Esophagus (tissue), 2 donors: Measurements from ENCODE around the gene DCANP1. TPM values are rescaled to one million over a fixed set of nuclear protein-coding genes. Genes with fewer than 3 reads are reported as not detected.

Experiments
- H3K27ac ChIP-seq, 2 donors: one replicate each; pipeline ENCODE4 v1.5.1; 2013; ENCODE audit warnings: low read depth in 2 of 2, mild to moderate bottlenecking in 2 of 2, inconsistent platforms in 1 of 2, low read length in 1 of 2, moderate library complexity in 1 of 2
- H3K27me3 ChIP-seq, 2 donors: one replicate each; pipeline ENCODE4 v1.6.1; 2013; ENCODE audit warnings: low read length in 2 of 2, control low read depth in 1 of 2, mild to moderate bottlenecking in 1 of 2; ENCODE audit not compliant: insufficient read depth in 2 of 2, control insufficient read depth in 1 of 2
- H3K36me3 ChIP-seq, 2 donors: one replicate each; pipeline ENCODE4 v1.6.1; 2013; ENCODE audit warnings: low read length in 1 of 2; ENCODE audit not compliant: control insufficient read depth in 2 of 2, insufficient read depth in 2 of 2
- H3K4me1 ChIP-seq, 2 donors: one replicate each; pipeline ENCODE4 v1.6.1; 2013; ENCODE audit warnings: low read length in 1 of 2; ENCODE audit not compliant: control insufficient read depth in 2 of 2, insufficient read depth in 2 of 2
- H3K4me3 ChIP-seq, 2 donors: one replicate each; pipeline ENCODE4 v1.5.1; 2013; ENCODE audit warnings: low read length in 2 of 2, mild to moderate bottlenecking in 2 of 2, low read depth in 1 of 2, moderate library complexity in 1 of 2
- H3K9me3 ChIP-seq, 2 donors: one replicate each; pipeline ENCODE4 v1.6.1; 2013; ENCODE audit warnings: mild to moderate bottlenecking in 2 of 2, low read depth in 1 of 2, low read length in 1 of 2, moderate library complexity in 1 of 2; ENCODE audit not compliant: control insufficient read depth in 2 of 2, insufficient read depth in 1 of 2
- WGBS, 2 donors: extraction: QIAGEN DNeasy Blood & Tissue Kit; methylation state at CpG; one replicate each; pipeline ENCODE4 v1.1.7; 2013; 5-methylcytosine and 5-hydroxymethylcytosine counted together
- polyA plus RNA-seq, 2 donors: library from polyadenylated mRNA; stranded (reverse); fragments of 200-250 nt; gene quantifications; one replicate each; pipeline ENCODE4 v1.2.3, GENCODE V29; 2013
- donor health status: healthy with polysubstance abuse.
- donor health status: Bipolar disorder and iron deficiency.

DCANP1 gene
- polyA plus RNA-seq, 2 donors, result 0.04 to 0.20 TPM

DNA sequence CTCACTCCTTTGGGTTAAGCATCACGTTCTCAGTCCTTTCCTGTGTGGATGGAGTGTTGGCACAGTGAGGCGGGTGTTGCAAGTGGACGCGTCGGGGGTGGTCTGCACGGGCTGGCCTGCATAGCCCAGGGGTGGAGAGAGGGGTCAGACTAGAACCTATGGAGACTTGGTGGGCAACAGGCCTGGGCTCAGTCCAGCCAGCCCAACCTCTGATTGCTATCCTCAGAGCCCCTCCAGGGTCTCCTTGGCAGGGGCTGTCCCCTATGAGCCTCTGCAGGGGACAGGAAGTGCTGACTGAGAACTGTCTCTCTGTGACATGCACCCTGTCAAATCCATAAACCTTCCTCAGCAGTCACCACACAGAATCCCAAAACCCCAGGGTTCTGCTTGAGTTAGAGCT, 2.3 kb downstream of the DCANP1 start:
- WGBS, 2 donors, result 87 to 92% methylated on average over 6 of the region's 6 CpGs
- H3K4me1 ChIP-seq, result peaks cover 0 to 2% of the 10 kb centered on the region in 2 donors
- no peaks in the 10 kb centered on the region for H3K27me3 ChIP-seq
- H3K36me3 ChIP-seq, result no peaks in the 10 kb centered on the region
- no peaks in the 10 kb centered on the region for H3K9me3 ChIP-seq
- H3K4me3 ChIP-seq, result no peak overlapping the region
- no peak overlapping the region for H3K27ac ChIP-seq

DNA sequence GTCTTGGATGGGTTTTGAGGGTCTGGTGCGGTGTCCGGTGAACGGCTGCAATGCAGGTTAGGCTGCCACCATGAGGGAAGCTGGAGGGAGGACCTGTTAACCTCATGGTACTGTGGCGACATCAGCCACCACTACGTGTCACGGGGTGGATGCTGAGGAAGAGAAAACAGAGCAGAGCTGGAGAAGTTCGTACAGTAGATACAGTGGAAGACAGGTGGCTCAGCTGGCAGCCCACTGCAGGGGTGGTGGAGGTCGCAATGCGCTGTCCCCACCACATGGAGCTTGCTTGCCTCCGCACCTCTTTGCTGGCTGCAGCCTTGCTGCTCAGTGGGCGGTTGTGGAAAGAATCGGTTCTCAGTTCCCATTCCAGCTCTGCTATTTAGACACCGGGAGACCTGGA, 2.8 kb downstream of the DCANP1 start:
- WGBS, 2 donors, result 85 to 89% methylated on average over 13 of the region's 13 CpGs
- Histone ChIP-seq H3K36me3 (no peaks in the 10 kb centered on the region), H3K9me3 (no peaks in the 10 kb centered on the region), H3K4me3 (no peak overlapping the region), H3K27ac (no peak overlapping the region), H3K27me3 (no peaks in the 10 kb centered on the region), H3K4me1 (peaks cover 0 to 2% of the 10 kb centered on the region in 2 donors)

DNA sequence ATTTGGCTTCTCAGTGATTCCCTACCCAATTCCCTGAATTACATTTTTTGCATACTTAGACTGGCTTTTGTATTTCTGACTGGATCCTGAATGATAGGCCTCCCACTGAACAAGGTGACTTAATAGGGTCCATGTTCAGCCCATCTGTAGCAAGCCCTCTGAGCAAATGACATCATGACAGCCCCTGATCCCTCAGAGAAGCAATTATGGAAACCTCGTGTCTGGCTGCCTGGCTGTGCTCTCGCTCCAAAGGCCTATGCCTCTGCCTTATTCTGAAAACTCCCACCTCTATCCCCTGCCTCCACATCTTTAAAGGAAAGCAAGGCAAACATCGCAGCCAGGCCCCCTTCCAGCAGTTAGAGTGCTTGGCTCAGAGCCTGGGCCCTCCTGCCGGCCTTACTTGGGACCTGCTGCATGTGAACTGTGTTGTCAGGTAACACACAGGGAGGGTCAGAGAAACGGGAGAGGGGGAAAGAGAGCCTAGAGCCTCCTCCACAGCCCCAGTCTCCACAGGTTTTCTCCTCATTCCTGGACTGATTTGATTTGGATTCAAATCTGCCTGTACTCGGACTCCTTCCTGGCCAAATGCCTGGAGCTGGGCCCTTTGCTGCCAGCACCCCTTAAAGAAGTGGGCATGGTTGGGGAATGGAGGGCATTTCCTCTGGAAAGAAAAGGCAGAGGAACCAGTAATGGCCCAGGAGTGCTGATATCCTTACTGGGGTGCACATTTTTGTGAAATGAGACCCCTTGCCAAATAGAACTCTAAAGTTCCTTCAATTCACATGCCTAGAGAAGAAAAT, 3.8 kb downstream of the DCANP1 start:
- Histone ChIP-seq H3K9me3 (no peaks in the 10 kb centered on the region), H3K27me3 (no peaks in the 10 kb centered on the region), H3K4me3 (no peak overlapping the region), H3K4me1 (peaks cover 0 to 2% of the 10 kb centered on the region in 2 donors), H3K36me3 (no peaks in the 10 kb centered on the region), H3K27ac (no peak overlapping the region)
- 58% methylated on average over 6 of the region's 6 CpGs for WGBS, 2 donors

- WGBS, 2 donors, result 80 to 84% methylated on average over 8 of the region's 8 CpGs
- H3K9me3 ChIP-seq, result no peaks in the 10 kb centered on the region
- H3K36me3 ChIP-seq, result no peaks in the 10 kb centered on the region
- peaks cover 0 to 2% of the 10 kb centered on the region in 2 donors for H3K4me1 ChIP-seq
- H3K27ac ChIP-seq, result no peak overlapping the region
- no peaks in the 10 kb centered on the region for H3K27me3 ChIP-seq
- no peak overlapping the region for H3K4me3 ChIP-seq
Measured at GRCh38 chr5:135442431-135443160, 4.6 kb downstream of the DCANP1 start.

GRCh38 chr5:135441919-135442318, 5.2 kb downstream of the DCANP1 start:
- WGBS, 2 donors, result 56 to 65% methylated on average over 4 of the region's 4 CpGs
- no peaks in the 10 kb centered on the region for H3K27me3 ChIP-seq
- H3K36me3 ChIP-seq, result no peaks in the 10 kb centered on the region
- peaks cover 0 to 2% of the 10 kb centered on the region in 2 donors for H3K4me1 ChIP-seq
- H3K4me3 ChIP-seq, result no peak overlapping the region
- H3K27ac ChIP-seq, result no peak overlapping the region
- H3K9me3 ChIP-seq, result no peaks in the 10 kb centered on the region

- no peaks in the 10 kb centered on the region for H3K9me3 ChIP-seq
- no peaks in the 10 kb centered on the region for H3K36me3 ChIP-seq
- H3K27me3 ChIP-seq, result peaks cover 0 to 2% of the 10 kb centered on the region in 2 donors
- no peak overlapping the region for H3K27ac ChIP-seq
- H3K4me3 ChIP-seq, result no peak overlapping the region
- H3K4me1 ChIP-seq, result peaks cover 0 to 2% of the 10 kb centered on the region in 2 donors
- WGBS, 2 donors, result 53% methylated on average over 11 of the region's 11 CpGs
Measured at GRCh38 chr5:135441350-135441831, 5.8 kb downstream of the DCANP1 start.

DNA sequence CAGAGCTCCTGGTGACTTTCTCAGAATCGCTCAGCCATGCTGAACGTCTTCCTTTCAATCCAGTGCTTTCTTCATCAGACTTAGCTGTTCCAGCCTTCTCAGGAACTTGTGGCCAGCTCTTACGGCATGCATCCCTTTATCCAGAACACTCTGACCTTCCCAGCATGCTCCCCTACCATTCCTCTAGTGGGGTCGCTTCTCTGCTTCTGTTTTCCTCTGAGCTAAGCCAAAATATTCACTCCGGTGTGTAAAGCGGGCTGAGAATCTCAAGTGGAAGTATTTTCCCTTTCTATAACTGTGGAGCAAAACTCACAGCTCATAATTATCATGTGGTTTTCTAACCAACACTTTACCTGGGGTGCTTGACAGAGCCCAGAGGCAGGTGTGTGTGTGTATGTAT, 6.2 kb downstream of the DCANP1 start:
- Histone ChIP-seq H3K9me3 (no peaks in the 10 kb centered on the region), H3K27ac (no peak overlapping the region), H3K4me3 (no peak overlapping the region), H3K27me3 (peaks cover 0 to 2% of the 10 kb centered on the region in 2 donors), H3K36me3 (no peaks in the 10 kb centered on the region), H3K4me1 (peaks cover 0 to 2% of the 10 kb centered on the region in 2 donors)
- WGBS, 2 donors, result 72 to 77% methylated on average over 6 of the region's 6 CpGs

DNA sequence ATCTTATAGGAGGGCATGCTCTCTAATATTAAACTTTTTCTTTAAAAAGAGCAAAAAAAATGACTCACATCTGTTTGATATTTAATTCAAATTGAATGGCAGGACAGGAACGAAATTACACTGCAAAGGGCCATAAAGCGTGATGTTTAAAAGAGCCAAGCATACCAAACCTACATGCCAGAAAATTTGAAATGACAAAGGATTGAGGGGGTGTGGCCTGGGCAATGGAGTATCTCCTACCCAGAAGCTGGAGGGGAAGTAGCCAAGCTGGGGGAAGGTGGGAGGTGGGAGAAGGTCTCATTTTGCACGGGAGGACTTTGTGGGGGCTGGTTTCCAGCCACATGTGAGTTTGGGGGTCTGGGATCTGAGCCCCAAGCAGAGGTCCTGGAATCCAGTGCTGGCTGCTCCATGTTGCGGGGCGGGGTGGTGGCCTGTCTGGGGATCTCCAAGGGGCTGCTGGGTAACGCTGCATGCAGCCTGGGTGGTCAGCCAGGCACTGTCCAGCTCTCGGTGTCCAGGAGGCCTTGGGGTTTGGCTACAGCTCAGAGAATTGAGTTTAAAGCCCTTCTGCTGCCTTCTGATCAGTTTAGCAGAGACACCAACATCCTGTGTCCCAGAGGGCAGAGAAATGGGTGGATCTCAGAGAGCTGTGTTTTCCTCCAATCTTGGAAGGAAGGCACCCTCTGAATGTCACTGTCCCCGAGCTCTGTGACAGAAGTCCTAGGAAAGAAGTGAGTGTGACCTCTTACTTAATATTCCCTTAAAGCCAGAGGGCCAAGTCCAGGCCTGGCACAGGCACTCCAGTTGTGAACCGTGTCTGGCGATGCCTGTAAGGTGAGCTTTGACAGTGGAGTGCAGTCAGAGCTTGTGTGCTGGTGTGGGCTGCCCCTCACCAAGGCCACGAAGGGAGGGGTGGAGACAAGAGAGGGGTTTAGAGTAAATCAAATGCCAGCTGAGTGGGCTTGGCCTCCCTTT, 7.6 kb downstream of the DCANP1 start:
- H3K4me1 ChIP-seq, result peaks cover 0 to 2% of the 10 kb centered on the region in 2 donors
- H3K27me3 ChIP-seq, result peaks cover 0 to 2% of the 10 kb centered on the region in 2 donors
- WGBS, 2 donors, result 78 to 82% methylated on average over 11 of the region's 11 CpGs
- no peaks in the 10 kb centered on the region for H3K9me3 ChIP-seq
- no peak overlapping the region for H3K4me3 ChIP-seq
- H3K27ac ChIP-seq, result no peak overlapping the region
- H3K36me3 ChIP-seq, result no peaks in the 10 kb centered on the region

- Histone ChIP-seq H3K36me3 (no peaks in the 10 kb centered on the region), H3K9me3 (no peaks in the 10 kb centered on the region), H3K27me3 (peaks cover 0 to 2% of the 10 kb centered on the region in 2 donors), H3K27ac (no peak overlapping the region), H3K4me3 (no peak overlapping the region), H3K4me1 (peaks cover 0 to 2% of the 10 kb centered on the region in 2 donors)
- WGBS, 2 donors, result 77 to 83% methylated on average over 10 of the region's 10 CpGs
Measured at GRCh38 chr5:135438636-135439221, 8.4 kb downstream of the DCANP1 start.
